Thymus (tissue), 11 donors: Measurements from ENCODE around the gene CDCA7. TPM values are rescaled to one million over a fixed set of nuclear protein-coding genes. Genes with fewer than 3 reads are reported as not detected.
A peak's percentile ranks its signal among the peaks of the same experiment; 100 is the strongest.

Experiments
- DNase-seq, 9 donors: peaks; one replicate each; pipeline ENCODE4 v3.0.0-alpha.2; 2013; ENCODE audit warnings: low spot score in 9 of 9, low read depth in 6 of 9, missing footprints in 1 of 9
- H3K27ac ChIP-seq, 2 donors: one replicate each; pipeline ENCODE4 v1.5.1; 2013; ENCODE audit warnings: control low read depth in 1 of 2, low read depth in 1 of 2, low read length in 1 of 2, mild to moderate bottlenecking in 1 of 2, moderate library complexity in 1 of 2
- H3K27me3 ChIP-seq, 2 donors: one replicate each; pipeline ENCODE4 v1.5.1; 2013; ENCODE audit warnings: low read length in 1 of 2; ENCODE audit not compliant: control insufficient read depth in 2 of 2, insufficient read depth in 1 of 2
- H3K36me3 ChIP-seq, 2 donors: one replicate each; pipeline ENCODE4 v1.5.1; 2013; ENCODE audit warnings: low read length in 1 of 2, mild to moderate bottlenecking in 1 of 2, moderate library complexity in 1 of 2; ENCODE audit not compliant: control insufficient read depth in 2 of 2, insufficient read depth in 2 of 2
- H3K4me1 ChIP-seq, 2 donors: one replicate each; pipeline ENCODE4 v1.5.1; 2013; ENCODE audit warnings: low read length in 2 of 2; ENCODE audit not compliant: control insufficient read depth in 2 of 2, insufficient read depth in 2 of 2
- H3K4me3 ChIP-seq, 2 donors: one replicate each; pipeline ENCODE4 v1.5.1; 2013; ENCODE audit warnings: low read length in 2 of 2, control low read depth in 1 of 2, mild to moderate bottlenecking in 1 of 2
- H3K9me3 ChIP-seq, 2 donors: one replicate each; pipeline ENCODE4 v1.5.1; 2013; ENCODE audit warnings: low read length in 1 of 2, mild to moderate bottlenecking in 1 of 2; ENCODE audit not compliant: control insufficient read depth in 2 of 2, insufficient read depth in 1 of 2
- WGBS: extraction: QIAGEN DNeasy Blood & Tissue Kit; methylation state at CpG from one replicate; pipeline ENCODE4 v1.1.7; 2013; 5-methylcytosine and 5-hydroxymethylcytosine counted together
- polyA plus RNA-seq: library from polyadenylated mRNA; stranded (reverse); fragments of 200-250 nt; gene quantifications from one replicate; pipeline ENCODE4 v1.2.3, GENCODE V29; 2013
- total RNA-seq: library from RNA; stranded (reverse); fragments of 120-200 nt; gene quantifications from one replicate; pipeline ENCODE4 v1.2.4, GENCODE V29; 2013
- donor health status: healthy.

Gene CDCA7
- total and polyA plus RNA-seq, 2 donors = 42.9 to 44.7 TPM

DNA sequence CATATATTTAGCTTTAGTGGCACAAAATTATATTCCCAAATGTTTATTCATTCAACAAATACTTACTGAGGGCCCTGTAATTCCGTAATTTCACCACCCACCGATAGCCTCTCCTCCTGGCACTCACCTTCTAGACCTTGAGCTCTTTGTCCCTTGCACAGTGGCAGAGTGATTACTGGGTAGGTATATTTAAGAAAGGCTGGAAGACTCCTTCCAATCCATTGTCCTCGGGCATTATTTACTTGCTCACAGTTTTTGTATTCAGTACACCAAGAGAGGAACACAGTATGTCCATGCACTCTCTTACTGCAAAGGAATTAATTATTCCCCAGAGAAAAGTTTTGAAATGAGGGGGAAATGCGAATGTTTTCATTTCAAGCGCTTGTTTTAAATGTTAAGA, 1.1 kb upstream of the CDCA7 start:
- Histone ChIP-seq H3K4me3 (peak overlapping the region; percentile 62 to 78), H3K36me3 (no peaks in the 10 kb centered on the region), H3K27me3 (no peaks in the 10 kb centered on the region), H3K4me1 (peaks cover 11 to 30% of the 10 kb centered on the region in 2 donors), H3K9me3 (no peaks in the 10 kb centered on the region), H3K27ac (peak overlapping the region in 1 of 2 donors; percentile 89)
- WGBS = 50% methylated on average over 5 of the region's 5 CpGs
- DNase-seq = no peak

DNA sequence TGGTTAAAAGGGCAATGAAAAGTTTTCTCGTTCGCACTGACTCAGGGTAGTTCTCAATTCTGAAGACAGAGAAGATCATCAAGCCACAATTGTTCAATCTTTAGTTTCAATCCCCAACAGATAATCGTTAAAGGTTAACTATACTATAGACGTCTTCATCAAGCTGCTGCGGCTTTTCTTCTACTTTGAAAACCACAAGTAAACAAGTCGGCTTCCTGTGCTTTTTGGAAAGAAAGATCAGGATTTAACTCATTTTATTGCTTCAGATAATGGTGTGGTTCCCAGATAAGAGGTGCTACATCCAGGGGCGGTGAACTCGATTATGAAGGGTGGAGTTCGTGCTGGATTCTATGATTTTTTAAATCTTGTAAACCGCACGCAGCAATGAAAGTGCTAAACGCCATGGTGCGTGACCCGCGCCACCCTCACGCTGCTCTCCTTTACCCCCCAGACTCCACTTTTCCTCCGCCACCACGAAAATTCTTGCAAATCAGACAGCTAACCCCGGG, 545 bp upstream of the CDCA7 start:
- WGBS = under 1% methylated on average over 19 of the region's 19 CpGs
- DNase-seq = peak in 3 of 9 donors; percentile 21 to 43 (median 29)
- Histone ChIP-seq H3K27me3 (no peaks in the 10 kb centered on the region), H3K4me1 (peaks cover 11 to 30% of the 10 kb centered on the region in 2 donors), H3K27ac (peak overlapping the region; percentile 71 to 89), H3K4me3 (peak overlapping the region; percentile 62 to 78), H3K36me3 (no peaks in the 10 kb centered on the region), H3K9me3 (no peaks in the 10 kb centered on the region)

DNA sequence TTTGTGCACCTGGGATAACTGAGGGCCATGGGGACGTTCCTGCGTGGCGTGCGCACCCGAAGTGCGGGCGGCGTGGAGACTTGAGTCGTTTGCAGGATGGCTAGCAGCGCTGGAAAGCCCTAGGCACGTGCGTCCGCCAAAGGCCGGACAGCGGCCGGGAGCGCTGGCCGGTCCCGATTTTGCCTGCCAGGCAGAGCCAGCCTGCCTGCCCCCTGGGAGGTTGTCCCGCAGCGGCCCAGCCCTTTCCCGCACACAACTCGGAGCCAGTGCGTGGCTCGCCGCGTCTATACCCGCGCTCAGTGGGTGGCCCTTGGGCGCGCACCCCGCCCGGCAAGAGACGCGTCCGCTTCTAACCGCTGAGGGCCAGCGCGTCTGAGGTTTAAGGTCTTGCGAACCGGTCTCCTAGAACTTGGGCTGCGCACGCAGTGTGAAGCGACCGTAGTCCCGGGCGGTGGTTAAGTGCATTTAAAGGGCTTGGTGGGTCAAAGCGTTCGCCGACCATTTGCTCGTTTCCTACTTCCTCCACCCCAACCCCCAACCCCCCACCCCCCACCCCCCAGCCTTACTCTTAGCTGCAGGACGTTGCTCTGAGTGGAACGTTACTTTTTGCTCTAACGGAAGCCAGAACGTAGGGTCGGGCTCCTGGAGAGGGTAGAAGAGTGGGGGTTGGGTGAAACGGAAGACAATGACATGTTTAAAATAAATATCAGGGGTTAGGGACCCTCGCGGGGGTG, 627 bp downstream of the CDCA7 start:
- under 1% methylated on average over 59 of the region's 59 CpGs for WGBS
- H3K27me3 ChIP-seq = no peaks in the 10 kb centered on the region
- peak overlapping the region; percentile 1 to 72 for H3K27ac ChIP-seq
- peaks cover 9 to 28% of the 10 kb centered on the region in 2 donors for H3K4me1 ChIP-seq
- peak in 7 of 9 donors; percentile 27 to 79 (median 41) for DNase-seq
- no peaks in the 10 kb centered on the region for H3K9me3 ChIP-seq
- H3K4me3 ChIP-seq = peak overlapping the region; percentile 62 to 78
- peaks cover 0 to 7% of the 10 kb centered on the region in 2 donors for H3K36me3 ChIP-seq

DNA sequence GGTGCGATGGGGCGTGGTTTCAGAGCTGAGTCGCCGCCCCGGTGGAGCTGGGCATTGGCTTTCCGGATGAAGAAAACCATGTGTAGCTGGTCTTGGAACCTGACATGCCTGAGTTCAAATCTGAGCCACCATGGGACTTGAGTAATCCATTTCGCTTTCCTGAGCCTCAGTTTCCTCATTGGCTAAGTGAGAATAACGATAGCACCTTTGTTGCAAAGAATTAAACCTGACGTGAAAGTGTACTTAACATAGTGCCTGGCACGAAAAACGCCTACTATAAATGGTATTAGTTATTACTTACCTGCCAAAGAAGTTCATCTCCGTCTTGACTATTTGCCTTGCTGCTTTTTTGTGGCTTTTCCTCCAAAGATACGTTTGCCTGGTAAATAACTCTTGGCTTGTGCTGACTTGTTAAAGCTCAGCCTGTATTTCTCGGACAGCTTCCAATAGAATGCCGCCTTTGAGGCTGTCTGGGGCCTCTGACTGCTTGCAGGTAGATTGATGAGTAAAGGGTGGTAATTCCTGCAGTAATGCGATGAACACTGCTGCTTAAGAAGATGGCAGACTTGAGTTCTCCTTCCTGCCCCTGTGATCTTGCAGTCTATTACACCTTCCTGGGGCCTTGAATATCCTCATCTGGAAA, 1.3 kb downstream of the CDCA7 start:
- peaks cover 9 to 26% of the 10 kb centered on the region in 2 donors for H3K4me1 ChIP-seq
- H3K27ac ChIP-seq = peak overlapping the region in 1 of 2 donors; percentile 27
- 16% methylated on average over 16 of the region's 16 CpGs for WGBS
- no peaks in the 10 kb centered on the region for H3K27me3 ChIP-seq
- H3K36me3 ChIP-seq = peaks cover 0 to 11% of the 10 kb centered on the region in 2 donors
- H3K4me3 ChIP-seq = peak overlapping the region; percentile 62 to 78
- DNase-seq = peak in 2 of 9 donors; percentile 15 to 50
- H3K9me3 ChIP-seq = no peaks in the 10 kb centered on the region

DNA sequence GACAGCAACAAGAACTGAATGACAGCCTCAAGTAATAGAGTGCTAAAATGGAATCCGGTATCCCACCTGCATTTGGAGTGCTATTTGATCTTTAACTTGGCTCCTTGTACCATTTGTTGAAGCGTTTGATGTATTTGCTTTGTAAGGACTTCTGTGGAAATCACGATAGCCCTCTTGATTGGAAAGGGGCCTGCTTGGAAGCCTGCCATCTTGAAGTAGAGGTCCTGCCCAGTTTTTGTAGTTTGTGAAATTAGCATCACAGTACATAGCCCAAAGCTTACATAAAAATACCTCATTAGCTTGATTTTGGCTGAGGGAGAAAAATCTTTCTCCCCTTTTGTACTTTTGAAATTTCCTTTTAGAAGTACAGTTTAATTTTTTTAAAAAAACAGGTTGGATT, 2.7 kb downstream of the CDCA7 start:
- peaks cover 9 to 26% of the 10 kb centered on the region in 2 donors for H3K4me1 ChIP-seq
- peaks cover 0 to 16% of the 10 kb centered on the region in 2 donors for H3K36me3 ChIP-seq
- 82% methylated on average over 3 of the region's 3 CpGs for WGBS
- no peaks in the 10 kb centered on the region for H3K9me3 ChIP-seq
- no peak overlapping the region for H3K27ac ChIP-seq
- DNase-seq = no peak
- no peak overlapping the region for H3K4me3 ChIP-seq
- no peaks in the 10 kb centered on the region for H3K27me3 ChIP-seq

DNA sequence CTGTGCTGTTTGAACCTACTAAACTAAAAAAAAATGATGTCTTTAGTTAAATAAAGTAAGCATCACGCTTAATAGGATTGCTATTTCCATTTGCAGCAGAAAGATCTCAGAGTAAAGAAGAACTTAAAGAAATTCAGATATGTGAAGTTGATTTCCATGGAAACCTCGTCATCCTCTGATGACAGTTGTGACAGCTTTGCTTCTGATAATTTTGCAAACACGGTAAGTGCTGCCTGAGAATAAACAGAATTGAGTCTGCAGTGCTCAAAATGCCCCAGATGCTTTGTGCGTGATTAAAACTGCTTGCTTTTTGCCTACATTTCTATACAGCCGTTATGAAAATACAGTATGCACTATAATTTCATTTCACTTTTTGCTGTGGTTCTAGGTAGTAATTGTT, 3.9 kb downstream of the CDCA7 start:
- 87% methylated on average over 5 of the region's 5 CpGs for WGBS
- no peak overlapping the region for H3K4me3 ChIP-seq
- no peaks in the 10 kb centered on the region for H3K9me3 ChIP-seq
- H3K36me3 ChIP-seq = peaks cover 0 to 29% of the 10 kb centered on the region in 2 donors
- peaks cover 6 to 23% of the 10 kb centered on the region in 2 donors for H3K4me1 ChIP-seq
- no peaks in the 10 kb centered on the region for H3K27me3 ChIP-seq
- DNase-seq = no peak
- H3K27ac ChIP-seq = no peak overlapping the region

DNA sequence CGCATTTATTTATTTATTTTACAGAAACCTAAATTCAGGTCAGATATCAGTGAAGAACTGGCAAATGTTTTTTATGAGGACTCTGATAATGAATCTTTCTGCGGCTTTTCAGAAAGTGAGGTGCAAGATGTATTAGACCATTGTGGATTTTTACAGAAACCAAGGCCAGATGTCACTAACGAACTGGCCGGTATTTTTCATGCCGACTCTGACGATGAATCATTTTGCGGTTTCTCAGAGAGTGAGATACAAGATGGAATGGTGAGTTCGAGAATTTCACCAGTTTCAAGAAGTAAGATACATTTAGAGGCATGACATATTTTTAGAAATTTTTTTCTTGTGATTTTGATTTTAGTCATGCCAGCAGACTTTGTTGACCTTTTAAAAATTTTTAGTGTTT, 4.6 kb downstream of the CDCA7 start:
- Histone ChIP-seq H3K27me3 (no peaks in the 10 kb centered on the region), H3K36me3 (peaks cover 0 to 35% of the 10 kb centered on the region in 2 donors), H3K27ac (no peak overlapping the region), H3K4me1 (peaks cover 2 to 20% of the 10 kb centered on the region in 2 donors), H3K9me3 (no peaks in the 10 kb centered on the region), H3K4me3 (no peak overlapping the region)
- WGBS = 96% methylated on average over 8 of the region's 8 CpGs
- no peak for DNase-seq

DNA sequence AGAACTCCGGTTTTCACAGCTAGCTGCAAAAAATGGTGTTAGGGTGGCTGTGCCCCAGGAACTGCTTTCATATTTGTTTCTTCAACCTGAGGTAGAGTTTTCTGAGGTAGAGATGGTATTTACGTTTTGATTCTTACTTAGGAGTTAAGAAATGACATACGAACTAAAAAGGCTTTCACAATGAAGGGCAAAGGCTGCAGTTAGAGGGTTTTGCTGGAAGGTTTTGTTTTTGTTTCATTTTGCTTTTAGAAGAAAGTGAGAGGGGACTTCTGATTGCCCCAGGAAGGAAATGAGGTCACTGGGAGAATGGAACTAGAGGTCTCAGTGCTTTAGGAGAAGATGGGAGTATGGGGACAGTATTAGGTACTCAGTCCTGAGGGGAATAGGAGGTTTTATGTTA, 15.5 kb downstream of the CDCA7 start:
- H3K27me3 ChIP-seq = no peaks in the 10 kb centered on the region
- 93% methylated on average over 3 of the region's 3 CpGs for WGBS
- peaks cover 21 to 75% of the 10 kb centered on the region in 2 donors for H3K36me3 ChIP-seq
- DNase-seq = no peak
- H3K4me1 ChIP-seq = no peaks in the 10 kb centered on the region
- no peak overlapping the region for H3K4me3 ChIP-seq
- H3K9me3 ChIP-seq = no peaks in the 10 kb centered on the region
- H3K27ac ChIP-seq = no peak overlapping the region

DNA sequence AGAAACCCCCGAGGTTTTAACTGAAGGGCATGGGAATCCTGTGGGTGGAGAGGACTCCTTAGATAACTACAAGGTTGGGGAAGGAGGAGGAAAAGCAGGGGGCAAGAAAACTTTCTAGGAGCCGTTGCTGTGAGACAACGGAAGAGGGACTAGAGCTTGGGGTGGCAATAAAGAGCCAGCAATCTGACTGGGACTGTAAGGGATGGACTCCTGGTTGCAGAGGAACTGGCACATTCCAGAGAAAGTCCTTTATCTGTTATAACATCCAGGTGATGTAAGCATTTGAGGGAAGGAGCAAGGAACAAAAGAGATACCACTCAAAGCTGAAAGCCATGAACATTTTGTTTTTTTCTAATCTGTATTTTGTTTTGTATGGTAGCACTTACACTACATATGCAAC, 16.4 kb downstream of the CDCA7 start:
- Histone ChIP-seq H3K4me1 (no peaks in the 10 kb centered on the region), H3K27me3 (no peaks in the 10 kb centered on the region), H3K9me3 (no peaks in the 10 kb centered on the region), H3K4me3 (no peak overlapping the region), H3K36me3 (peaks cover 20 to 67% of the 10 kb centered on the region in 2 donors), H3K27ac (no peak overlapping the region)
- WGBS = 98% methylated on average over 3 of the region's 3 CpGs
- no peak for DNase-seq
